ENCODE results near the gene PRR11. TPM values are rescaled to one million over a fixed set of nuclear protein-coding genes. Genes with fewer than 3 reads are reported as not detected.

The PRR11 gene
- total RNA-seq, 2 donors from 2014 or later: 0.33 TPM; not detected in 1

DNA sequence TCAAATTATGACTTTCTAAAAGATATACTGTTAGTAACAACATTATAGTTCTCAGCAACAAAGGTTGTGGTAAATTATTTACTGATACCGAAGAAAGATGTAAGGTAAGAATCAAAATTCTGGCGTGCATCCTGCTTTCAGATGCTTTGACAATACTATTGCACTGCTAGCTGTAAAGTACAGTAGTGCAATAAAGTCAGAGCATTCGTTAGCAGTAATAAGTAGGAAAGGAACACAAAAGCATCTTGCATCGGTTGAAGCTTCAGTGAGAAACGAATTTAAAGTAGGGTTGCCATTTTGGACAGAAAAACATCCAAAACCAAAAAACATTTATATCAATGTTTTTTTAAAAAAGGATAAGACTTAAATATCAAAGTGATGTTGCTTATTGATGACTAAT, 4.5 kb upstream of the PRR11 start:
- TF ChIP-seq CTCF (IDR thresholded peaks at IDR 0.05): no peak
- no peak for TF ChIP-seq POLR2A (IDR thresholded peaks at IDR 0.05)
- 74 to 80% methylated on average over 5 of the region's 5 CpGs for WGBS, 2 donors
- Histone ChIP-seq H3K4me1 (peaks cover 13% of the 10 kb centered on the region), H3K4me3 (no peak overlapping the region), H3K27ac (no peak overlapping the region), H3K9me3 (no peaks in the 10 kb centered on the region), H3K36me3 (replicated peaks in 1 of 2; ENCODE audit: insufficient read depth in 1 of 2, low read depth in 2 of 2) (no peaks in the 10 kb centered on the region), H3K27me3 (no peaks in the 10 kb centered on the region)
- DNase-seq: no peak
- intact Hi-C loops (cut with DNase I): no loop called here
- no peak for ATAC-seq

GRCh38 chr17:59151591-59151990, 4.0 kb upstream of the PRR11 start:
- no peaks in the 10 kb centered on the region for H3K9me3 ChIP-seq
- H3K4me3 ChIP-seq: no peak overlapping the region
- H3K36me3 ChIP-seq (replicated peaks in 1 of 2; ENCODE audit: insufficient read depth in 1 of 2, low read depth in 2 of 2): no peaks in the 10 kb centered on the region
- intact Hi-C loops (cut with DNase I): no loop called here
- no peaks in the 10 kb centered on the region for H3K27me3 ChIP-seq
- ATAC-seq: no peak
- 67 to 76% methylated on average over 1 of the region's 1 CpG for WGBS, 2 donors
- H3K4me1 ChIP-seq: peaks cover 15% of the 10 kb centered on the region
- TF ChIP-seq POLR2A (IDR thresholded peaks at IDR 0.05) (no peak), CTCF (IDR thresholded peaks at IDR 0.05) (no peak)
- no peak overlapping the region for H3K27ac ChIP-seq
- DNase-seq: no peak

DNA sequence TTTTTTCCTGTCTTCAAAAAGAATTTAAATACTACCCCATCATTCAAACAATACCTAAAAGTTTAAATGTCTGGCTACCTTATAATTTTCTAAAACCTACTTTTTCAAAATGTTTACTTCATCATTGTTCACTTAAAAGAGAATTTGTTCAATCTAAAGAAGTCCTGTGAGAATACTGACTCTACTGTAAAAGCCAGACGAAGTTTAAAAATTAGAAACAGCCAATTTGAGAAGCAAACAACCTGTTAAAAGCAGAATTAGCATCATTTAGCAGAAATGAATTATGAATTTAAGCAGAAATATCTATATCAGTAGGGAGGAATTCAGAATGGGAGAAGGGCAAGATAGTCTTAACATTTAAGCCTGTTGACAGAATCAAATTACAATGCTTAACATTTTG, 2.6 kb upstream of the PRR11 start:
- no peak for DNase-seq
- intact Hi-C loops (cut with DNase I): no loop called here
- no peaks in the 10 kb centered on the region for H3K36me3 ChIP-seq (replicated peaks in 1 of 2; ENCODE audit: insufficient read depth in 1 of 2, low read depth in 2 of 2)
- TF ChIP-seq CTCF (IDR thresholded peaks at IDR 0.05) (no peak), POLR2A (IDR thresholded peaks at IDR 0.05) (no peak)
- no peaks in the 10 kb centered on the region for H3K9me3 ChIP-seq
- H3K4me1 ChIP-seq: peaks cover 15% of the 10 kb centered on the region
- H3K27ac ChIP-seq: no peak overlapping the region
- H3K27me3 ChIP-seq: no peaks in the 10 kb centered on the region
- H3K4me3 ChIP-seq: no peak overlapping the region
- 86 to 87% methylated on average over 1 of the region's 1 CpG for WGBS, 2 donors
- ATAC-seq: no peak

GRCh38 chr17:59154292-59154720, 1.2 kb upstream of the PRR11 start:
- peaks cover 15% of the 10 kb centered on the region for H3K4me1 ChIP-seq
- DNase-seq: peak; percentile 25 to 46 (median 42)
- peak overlapping the region; percentile 44 to 75 for H3K4me3 ChIP-seq
- intact Hi-C loops (cut with DNase I): no loop called here
- no peaks in the 10 kb centered on the region for H3K9me3 ChIP-seq
- H3K27me3 ChIP-seq: no peaks in the 10 kb centered on the region
- H3K27ac ChIP-seq: peak overlapping the region; percentile 60 to 87 (median 73)
- H3K36me3 ChIP-seq (replicated peaks in 1 of 2; ENCODE audit: insufficient read depth in 1 of 2, low read depth in 2 of 2): no peaks in the 10 kb centered on the region
- ATAC-seq: no peak
- WGBS, 2 donors: 0 to 1% methylated on average over 25 of the region's 25 CpGs
- no peak for TF ChIP-seq CTCF (IDR thresholded peaks at IDR 0.05)

- intact Hi-C loops (cut with DNase I): no loop called here
Observed at GRCh38 chr17:59154721-59155438, 666 bp upstream of the PRR11 start, which contains the start of gene SKA2. TSS of gene SKA2 (minus strand) at chr17:59155186. CDS start at chr17:59155163, 23 bp downstream.

More at GRCh38 chr17:59154721-59155438, 666 bp upstream of the PRR11 start, which contains the start of gene SKA2:
- TF ChIP-seq CTCF (IDR thresholded peaks at IDR 0.05) (peak in 1 of 7 experiments; percentile 10), POLR2A (IDR thresholded peaks at IDR 0.05) (peak in 2 of 3 donors; percentile 35 to 55)
- peak; percentile 96 to 99 (median 97) for DNase-seq
- Histone ChIP-seq H3K36me3 (replicated peaks in 1 of 2; ENCODE audit: insufficient read depth in 1 of 2, low read depth in 2 of 2) (no peaks in the 10 kb centered on the region), H3K4me1 (peaks cover 15% of the 10 kb centered on the region), H3K4me3 (peak within 1 kb of the TSS; percentile 44 to 75), H3K9me3 (no peaks in the 10 kb centered on the region), H3K27ac (peak within 1 kb of the TSS; percentile 60 to 87 (median 73)), H3K27me3 (no peaks in the 10 kb centered on the region)
- 0 to 1% methylated on average over 26 to 39 of the region's 39 CpGs for WGBS, 2 donors
- ATAC-seq: peak; percentile 92

Measured in body of pancreas (tissue), 4 donors.